SH-SY5Y (cell line): ENCODE data around the gene PALB2.

Source experiments
- GATA2 ChIP-seq: IDR thresholded peaks from 2 replicates; pipeline ENCODE4 v1.6.1; 2011; ENCODE audit warnings: mild to moderate bottlenecking, low read depth, low read length
- GATA3 ChIP-seq: IDR thresholded peaks from 2 replicates; pipeline ENCODE4 v1.6.1; 2011; ENCODE audit warnings: low read depth, mild to moderate bottlenecking, low read length, moderate library complexity

GRCh38 chr16:23687034-23687808 is 46.1 kb upstream of the PALB2 start:
- TF ChIP-seq GATA3, result no peak
- no peak for TF ChIP-seq GATA2
